Activated CD8-positive, alpha-beta T cell treated with anti-CD3 and anti-CD28 coated beads, Interleukin-2, amount 10 ng/mL, durations not matched to agents 7 days and 5 days (primary cell): ENCODE measurements around the gene CDK14. TPM values are rescaled to one million over a fixed set of nuclear protein-coding genes. Genes with fewer than 3 reads are reported as not detected.

ENCODE experiments used
- ATAC-seq: fragments of 150-1000 bp; cut with Tn5 transposase; one replicate; pipeline ENCODE4 v1.10.0; 2021; ENCODE audit warnings: moderate library complexity
- CTCF ChIA-PET: fragments of 350-600 bp; sonication (Branson Sonifier 250); formaldehyde crosslinking; loops from one replicate; lab custom pipeline; 2021; ENCODE audit warnings: antibody characterized with exemption; lab: Charles Lee
- POLR2A ChIA-PET: fragments of 350-600 bp; sonication (Branson Sonifier 250); formaldehyde crosslinking; loops from one replicate; lab custom pipeline; 2021; ENCODE audit warnings: antibody characterized with exemption; lab: Charles Lee
- DNase-seq: peaks from one replicate; pipeline ENCODE4 v3.0.0-alpha.2; 2020
- H3K27ac Mint-ChIP-seq: one replicate; pipeline ENCODE4 v1.8.0; 2021; ENCODE audit warnings: mild to moderate bottlenecking, mixed read lengths
- H3K27me3 Mint-ChIP-seq: one replicate; pipeline ENCODE4 v1.8.0; 2021; ENCODE audit warnings: low read depth, mixed read lengths
- H3K36me3 Mint-ChIP-seq: one replicate; pipeline ENCODE4 v1.8.0; 2021; ENCODE audit warnings: low read depth, mixed read lengths
- H3K4me1 Mint-ChIP-seq: one replicate; pipeline ENCODE4 v1.8.0; 2021; ENCODE audit warnings: low read depth, mixed read lengths
- H3K4me3 Mint-ChIP-seq: one replicate; pipeline ENCODE4 v1.8.0; 2021; ENCODE audit warnings: mild to moderate bottlenecking, mixed read lengths
- H3K9me3 Mint-ChIP-seq: one replicate; pipeline ENCODE4 v1.8.0; 2022; ENCODE audit warnings: mixed read lengths; ENCODE audit not compliant: insufficient read depth
- total RNA-seq, 2 experiments: library from RNA; stranded (reverse); gene quantifications; one replicate each; pipeline ENCODE4 v1.2.3, GENCODE V29; 2021

CDK14 gene
- total RNA-seq, 2 experiments from 2014 or later, result not detected

DNA sequence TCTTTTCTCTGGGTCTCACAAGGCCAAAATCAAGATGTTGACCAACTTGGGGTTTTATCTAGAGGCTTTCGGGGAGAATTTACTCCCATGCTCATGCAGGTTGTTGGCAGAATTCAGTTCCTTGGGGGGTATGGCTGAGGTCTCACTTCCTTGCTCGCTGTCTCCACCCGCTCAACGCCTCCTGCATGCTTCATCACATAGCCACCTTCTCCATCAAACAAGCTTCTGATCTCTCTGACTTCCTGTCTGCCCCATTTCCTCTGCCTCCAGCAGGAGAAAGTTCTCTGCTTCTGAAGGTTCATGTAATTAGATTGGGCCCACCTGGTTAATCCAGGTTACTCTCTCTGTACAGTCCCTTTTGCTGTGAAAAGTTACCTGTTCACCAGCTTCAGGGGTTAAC, 489.1 kb downstream of the CDK14 start:
- Mint-ChIP-seq H3K9me3 (no peaks in the 10 kb centered on the region), H3K27me3 (peaks cover 1% of the 10 kb centered on the region), H3K4me1 (peaks cover 19% of the 10 kb centered on the region), H3K36me3 (no peaks in the 10 kb centered on the region), H3K27ac (peak overlapping the region; percentile 26), H3K4me3 (no peak overlapping the region)
- ATAC-seq, result peak; percentile 42
- ChIA-PET CTCF (interaction anchor here (1.8 kb wide), 1 partner anchor 11 kb away, joined by 4 read pairs; no protein-coding TSS in a partner anchor), POLR2A (no interaction called here)
- no peak for DNase-seq

DNA sequence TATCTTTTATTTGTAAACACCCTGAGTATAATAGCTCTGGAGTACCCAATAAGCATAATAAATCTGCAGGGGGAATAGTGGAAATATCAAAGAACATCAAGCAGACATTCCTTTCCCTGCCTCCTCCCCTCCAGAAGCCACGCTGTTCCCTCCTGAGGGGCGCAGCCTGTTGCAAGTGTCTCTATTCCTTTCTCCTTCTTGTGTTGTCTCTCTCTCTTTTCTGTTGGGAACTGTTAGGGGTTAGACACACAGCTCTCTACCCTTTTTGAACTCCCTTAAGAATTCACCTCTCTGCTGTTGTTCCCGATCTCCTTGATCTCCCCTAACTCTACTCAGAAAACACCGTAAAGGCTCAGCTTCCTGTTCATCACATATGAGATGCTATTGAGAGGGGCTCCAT, 490.1 kb downstream of the CDK14 start:
- ATAC-seq, result no peak
- no peaks in the 10 kb centered on the region for H3K9me3 Mint-ChIP-seq
- H3K36me3 Mint-ChIP-seq, result no peaks in the 10 kb centered on the region
- POLR2A ChIA-PET, result no interaction called here
- peaks cover 19% of the 10 kb centered on the region for H3K4me1 Mint-ChIP-seq
- no peak overlapping the region for H3K27ac Mint-ChIP-seq
- CTCF ChIA-PET, result interaction anchor here (1.8 kb wide), 1 partner anchor 12 kb away, joined by 4 read pairs; no protein-coding TSS in a partner anchor
- H3K4me3 Mint-ChIP-seq, result no peak overlapping the region
- DNase-seq, result no peak
- peaks cover 1% of the 10 kb centered on the region for H3K27me3 Mint-ChIP-seq

DNA sequence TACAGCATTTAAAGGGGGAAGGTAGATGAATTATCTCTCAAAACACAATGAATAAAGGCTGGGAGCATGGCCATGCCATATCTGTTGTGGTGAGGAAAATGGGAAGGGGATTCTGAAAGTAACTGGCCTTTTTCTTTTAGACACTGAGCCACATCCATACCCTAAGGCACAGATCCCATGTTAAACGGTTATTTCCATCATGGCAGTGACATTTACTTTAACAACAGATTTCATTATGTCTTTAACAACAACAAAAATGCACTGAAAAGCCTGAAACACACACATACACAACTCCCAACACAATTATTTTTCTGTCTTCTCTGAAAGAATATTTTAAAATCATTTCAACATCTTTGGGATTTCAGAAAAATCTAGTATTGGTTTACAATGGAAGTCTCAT, 492.0 kb downstream of the CDK14 start:
- Mint-ChIP-seq H3K9me3 (no peaks in the 10 kb centered on the region), H3K36me3 (no peaks in the 10 kb centered on the region), H3K4me3 (no peak overlapping the region), H3K27me3 (peaks cover 1% of the 10 kb centered on the region), H3K4me1 (peaks cover 19% of the 10 kb centered on the region), H3K27ac (no peak overlapping the region)
- CTCF ChIA-PET, result no interaction called here
- POLR2A ChIA-PET, result no interaction called here
- ATAC-seq, result no peak
- DNase-seq, result no peak

DNA sequence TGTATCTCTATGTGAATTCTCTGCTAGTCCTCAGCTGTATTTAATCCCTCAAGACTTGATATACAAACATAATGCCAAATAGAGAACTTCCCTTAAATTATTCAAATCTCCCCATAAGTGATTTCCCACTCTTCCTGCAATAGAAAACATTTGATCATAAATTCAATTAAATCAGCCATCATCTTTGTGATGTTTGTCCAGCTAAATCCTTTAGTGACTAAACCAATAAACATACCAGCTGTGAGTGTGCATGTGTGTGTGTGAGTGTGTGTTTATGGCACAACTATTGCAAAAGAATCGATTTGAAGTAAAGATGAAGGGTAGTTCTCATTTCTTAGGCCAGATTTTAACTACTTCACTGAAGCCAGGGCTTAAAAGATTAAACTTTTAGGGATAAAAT, 492.6 kb downstream of the CDK14 start:
- peaks cover 1% of the 10 kb centered on the region for H3K27me3 Mint-ChIP-seq
- no peaks in the 10 kb centered on the region for H3K36me3 Mint-ChIP-seq
- no peak overlapping the region for H3K27ac Mint-ChIP-seq
- ATAC-seq (no peak), DNase-seq (no peak)
- ChIA-PET POLR2A (no interaction called here), CTCF (no interaction called here)
- no peaks in the 10 kb centered on the region for H3K9me3 Mint-ChIP-seq
- H3K4me1 Mint-ChIP-seq, result peaks cover 16% of the 10 kb centered on the region
- H3K4me3 Mint-ChIP-seq, result no peak overlapping the region

DNA sequence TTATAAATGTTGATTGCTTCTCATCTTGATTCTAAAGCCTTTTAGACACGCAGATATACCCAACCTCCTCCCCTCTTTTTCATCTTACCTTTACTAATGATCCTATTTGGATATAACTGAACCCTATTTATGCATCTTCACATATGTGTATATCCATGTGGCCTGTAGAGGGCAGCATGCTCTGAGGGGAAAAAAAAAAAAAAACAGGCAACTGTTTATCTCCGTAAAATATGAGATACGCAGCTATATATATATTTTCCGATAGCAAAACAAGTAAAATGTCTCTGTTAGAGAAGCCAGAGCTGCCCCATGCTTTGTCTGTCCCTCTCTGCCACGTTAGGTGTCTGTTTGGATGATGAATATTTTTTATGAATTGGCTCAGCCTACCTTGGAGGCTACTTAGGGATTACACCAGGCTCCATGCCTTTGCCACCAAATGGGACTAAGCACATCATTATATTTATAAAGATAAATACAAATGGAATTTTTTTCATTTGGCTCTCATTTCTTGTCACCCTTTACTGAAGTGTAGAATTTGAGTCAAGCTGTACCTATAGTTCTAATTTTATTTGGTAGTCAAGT, 493.4 kb downstream of the CDK14 start:
- no peak overlapping the region for H3K4me3 Mint-ChIP-seq
- no peaks in the 10 kb centered on the region for H3K36me3 Mint-ChIP-seq
- H3K9me3 Mint-ChIP-seq, result no peaks in the 10 kb centered on the region
- ATAC-seq, result peak; percentile 51
- H3K27me3 Mint-ChIP-seq, result peaks cover 1% of the 10 kb centered on the region
- peaks cover 11% of the 10 kb centered on the region for H3K4me1 Mint-ChIP-seq
- POLR2A ChIA-PET, result no interaction called here
- CTCF ChIA-PET, result interaction anchor here (0.8 to 1.9 kb wide), 5 partner anchors 11 to 1358 kb away, joined by 3 to 9 read pairs (median 3); partner anchors contain the start of gene GATAD1
- no peak overlapping the region for H3K27ac Mint-ChIP-seq
- DNase-seq, result no peak

DNA sequence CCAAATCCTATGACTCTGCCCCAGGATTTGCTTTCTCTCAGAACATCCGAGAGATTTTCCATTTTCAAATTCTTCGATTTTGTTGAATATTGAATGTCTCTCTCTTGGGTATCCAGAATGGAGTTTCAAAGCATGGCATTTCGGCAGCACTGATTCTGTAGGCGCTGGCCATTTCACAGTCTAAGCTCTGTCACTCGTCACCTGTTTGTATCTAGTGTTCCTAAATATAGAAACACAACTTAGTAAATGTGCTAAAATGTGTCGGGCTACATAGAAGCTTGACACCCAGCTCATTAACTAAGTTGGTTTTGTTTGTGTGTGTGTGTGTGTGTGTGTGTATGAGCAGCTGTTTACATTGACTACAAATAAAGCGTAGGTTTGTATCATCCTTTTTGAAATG, 494.6 kb downstream of the CDK14 start:
- ATAC-seq (no peak), DNase-seq (no peak)
- Mint-ChIP-seq H3K4me1 (no peaks in the 10 kb centered on the region), H3K9me3 (no peaks in the 10 kb centered on the region), H3K27me3 (peaks cover 1% of the 10 kb centered on the region), H3K4me3 (no peak overlapping the region), H3K27ac (no peak overlapping the region), H3K36me3 (no peaks in the 10 kb centered on the region)
- ChIA-PET CTCF (interaction anchor here (0.9 to 1.9 kb wide), 4 partner anchors 10 to 46 kb away, joined by 3 to 9 read pairs (median 5); no protein-coding TSS in a partner anchor), POLR2A (no interaction called here)

DNA sequence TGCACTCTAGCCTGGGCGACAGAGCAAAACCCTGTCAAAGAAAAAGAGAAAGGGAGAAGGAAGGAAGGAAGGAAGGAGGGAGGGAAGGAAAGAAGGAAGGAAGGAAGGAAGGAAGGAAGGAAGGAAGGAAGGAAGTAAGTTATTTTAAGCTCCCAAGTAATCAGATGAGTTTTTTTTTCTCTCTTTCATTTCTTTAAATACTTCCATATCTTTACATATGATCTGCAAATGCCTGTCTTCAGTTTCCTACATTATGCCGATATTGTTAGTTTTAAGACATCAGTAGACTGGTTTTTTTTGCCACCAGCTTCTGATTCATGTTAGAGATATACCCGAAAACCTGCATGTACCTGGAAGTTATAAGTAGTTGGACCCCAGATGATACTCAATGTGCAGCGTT, 495.5 kb downstream of the CDK14 start:
- no peaks in the 10 kb centered on the region for H3K36me3 Mint-ChIP-seq
- H3K4me1 Mint-ChIP-seq, result no peaks in the 10 kb centered on the region
- no peak overlapping the region for H3K27ac Mint-ChIP-seq
- H3K27me3 Mint-ChIP-seq, result peaks cover 1% of the 10 kb centered on the region
- POLR2A ChIA-PET, result no interaction called here
- CTCF ChIA-PET, result interaction anchor here (1.3 kb wide), 1 partner anchor 47 kb away, joined by 4 read pairs; no protein-coding TSS in a partner anchor
- no peak for ATAC-seq
- no peak overlapping the region for H3K4me3 Mint-ChIP-seq
- H3K9me3 Mint-ChIP-seq, result no peaks in the 10 kb centered on the region
- no peak for DNase-seq

DNA sequence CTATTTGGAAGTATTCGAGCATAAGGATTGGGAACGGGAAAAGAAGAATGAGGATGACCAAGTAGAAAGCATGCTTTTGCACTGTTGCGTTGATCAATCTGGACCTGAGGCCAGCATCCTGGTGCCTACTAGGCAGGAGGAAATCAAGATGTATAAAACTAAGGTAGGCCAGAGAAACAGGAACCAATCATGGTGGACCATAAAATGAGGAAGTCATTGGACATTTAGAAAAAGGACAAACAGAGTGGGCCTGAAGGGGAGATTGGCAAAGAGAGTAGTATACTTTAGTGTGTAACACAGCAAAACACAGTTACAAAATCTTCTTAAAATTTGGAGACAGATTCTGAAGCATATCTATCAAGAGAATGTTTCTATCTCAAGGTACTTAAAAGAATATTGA, 497.1 kb downstream of the CDK14 start:
- H3K27me3 Mint-ChIP-seq, result no peaks in the 10 kb centered on the region

DNA sequence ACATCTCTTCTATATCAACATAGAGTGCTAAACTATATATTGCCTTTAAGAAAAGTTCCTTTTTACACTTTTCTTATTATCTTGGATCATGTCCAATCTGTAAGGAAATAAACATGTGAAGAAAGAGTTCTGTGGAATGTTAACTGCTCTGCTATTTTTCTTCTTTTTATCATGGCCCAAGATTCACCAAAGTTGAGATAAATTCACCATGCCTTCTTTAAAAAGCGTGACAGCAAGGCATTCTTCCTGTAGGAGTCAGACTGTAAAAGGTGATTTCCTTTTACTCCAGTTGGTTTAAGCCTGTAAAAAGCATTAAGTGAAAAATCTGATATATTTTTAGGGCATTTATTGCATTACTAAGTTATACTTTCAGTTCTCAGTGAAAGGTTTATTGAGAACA, 502.4 kb downstream of the CDK14 start:
- DNase-seq (no peak), ATAC-seq (no peak)
- Mint-ChIP-seq H3K27ac (no peak overlapping the region), H3K27me3 (no peaks in the 10 kb centered on the region), H3K36me3 (no peaks in the 10 kb centered on the region), H3K4me1 (no peaks in the 10 kb centered on the region), H3K4me3 (no peak overlapping the region), H3K9me3 (no peaks in the 10 kb centered on the region)
- POLR2A ChIA-PET, result no interaction called here
- CTCF ChIA-PET, result no interaction called here

More for the DNA sequence above, 497.1 kb downstream of the CDK14 start:
- no peak for ATAC-seq
- H3K36me3 Mint-ChIP-seq, result no peaks in the 10 kb centered on the region
- H3K9me3 Mint-ChIP-seq, result no peaks in the 10 kb centered on the region
- H3K4me1 Mint-ChIP-seq, result no peaks in the 10 kb centered on the region
- H3K4me3 Mint-ChIP-seq, result no peak overlapping the region
- CTCF ChIA-PET, result no interaction called here
- no peak for DNase-seq
- POLR2A ChIA-PET, result no interaction called here
- H3K27ac Mint-ChIP-seq, result no peak overlapping the region

DNA sequence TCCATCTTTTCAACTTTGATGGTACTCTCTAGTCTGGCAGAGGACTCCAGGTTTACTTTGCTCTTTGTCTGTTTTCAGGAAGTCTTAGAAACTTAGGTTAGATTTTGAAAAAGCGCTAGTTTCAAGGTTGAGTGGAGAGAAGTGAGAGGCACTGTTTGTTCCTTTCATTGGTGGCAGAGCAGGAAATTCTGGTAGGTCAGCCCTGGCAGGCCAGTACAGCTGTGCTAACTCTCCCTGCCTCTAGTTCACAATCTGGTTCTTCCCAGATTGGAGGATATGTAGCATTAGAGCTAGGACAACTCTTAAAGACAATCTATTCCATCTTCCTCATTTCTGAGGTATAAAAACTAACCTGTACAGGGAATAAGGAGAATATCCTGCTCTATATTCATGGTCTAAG, 507.2 kb downstream of the CDK14 start:
- Mint-ChIP-seq H3K9me3 (no peaks in the 10 kb centered on the region), H3K36me3 (no peaks in the 10 kb centered on the region), H3K27me3 (no peaks in the 10 kb centered on the region), H3K4me1 (no peaks in the 10 kb centered on the region), H3K27ac (no peak overlapping the region), H3K4me3 (no peak overlapping the region)
- no peak for DNase-seq
- no peak for ATAC-seq
- ChIA-PET POLR2A (no interaction called here), CTCF (no interaction called here)

DNA sequence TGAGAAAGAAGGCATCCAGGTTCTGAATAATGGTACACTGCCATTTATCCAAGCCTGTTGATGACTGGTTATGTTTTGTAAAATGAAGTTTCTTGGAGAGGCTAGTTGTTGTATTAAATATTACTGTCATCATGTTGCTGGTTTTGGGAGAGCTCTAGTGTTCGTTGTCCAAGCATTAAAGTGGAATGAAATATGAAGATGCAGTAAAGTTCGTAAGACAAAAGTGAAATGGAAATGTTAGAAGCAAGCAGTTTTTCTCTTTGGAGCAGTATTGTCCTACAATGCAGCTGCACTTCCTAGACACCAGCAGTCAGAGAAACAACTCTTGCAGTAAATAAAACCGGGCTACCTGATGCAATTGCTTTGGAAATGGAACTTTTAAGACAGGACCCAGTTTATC, 511.3 kb downstream of the CDK14 start:
- ChIA-PET POLR2A (no interaction called here), CTCF (no interaction called here)
- DNase-seq, result no peak
- H3K9me3 Mint-ChIP-seq, result no peaks in the 10 kb centered on the region
- H3K36me3 Mint-ChIP-seq, result no peaks in the 10 kb centered on the region
- no peaks in the 10 kb centered on the region for H3K4me1 Mint-ChIP-seq
- H3K27ac Mint-ChIP-seq, result no peak overlapping the region
- ATAC-seq, result no peak
- H3K4me3 Mint-ChIP-seq, result no peak overlapping the region
- no peaks in the 10 kb centered on the region for H3K27me3 Mint-ChIP-seq

DNA sequence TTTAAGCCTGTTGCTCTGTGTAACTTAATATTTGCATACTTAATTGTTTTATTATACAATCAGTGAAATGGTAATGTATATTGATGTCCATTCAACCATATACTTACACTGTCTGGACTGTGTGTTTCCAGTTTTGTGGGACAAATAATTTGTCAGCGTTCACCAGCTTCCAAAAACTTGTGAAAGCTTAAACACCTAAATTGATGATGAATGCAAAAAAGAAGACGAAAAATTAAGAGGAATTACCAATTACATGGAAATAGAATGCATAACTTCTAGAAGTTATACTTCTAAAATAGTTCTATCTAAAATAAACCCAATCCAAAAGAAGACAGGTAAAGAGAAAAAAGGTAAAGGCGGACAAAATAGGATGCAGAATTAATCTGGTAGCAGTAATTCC, 513.1 kb downstream of the CDK14 start:
- Mint-ChIP-seq H3K36me3 (no peaks in the 10 kb centered on the region), H3K9me3 (no peaks in the 10 kb centered on the region), H3K27me3 (no peaks in the 10 kb centered on the region), H3K4me1 (no peaks in the 10 kb centered on the region), H3K27ac (no peak overlapping the region), H3K4me3 (no peak overlapping the region)
- DNase-seq, result no peak
- ChIA-PET POLR2A (no interaction called here), CTCF (interaction anchor here (1.3 kb wide), 1 partner anchor 19 kb away, joined by 3 read pairs; no protein-coding TSS in a partner anchor)
- ATAC-seq, result no peak
